ENCODE results near the gene PSEN1.

The PSEN1 gene
- long read RNA-seq, full-length matches to known transcripts, result 56 of 72 reads
- long read RNA-seq, partial matches to known transcripts, result 0 of 72 reads
- long read RNA-seq, other reads (novel, unspliced or antisense), result 16 of 72 reads

DNA sequence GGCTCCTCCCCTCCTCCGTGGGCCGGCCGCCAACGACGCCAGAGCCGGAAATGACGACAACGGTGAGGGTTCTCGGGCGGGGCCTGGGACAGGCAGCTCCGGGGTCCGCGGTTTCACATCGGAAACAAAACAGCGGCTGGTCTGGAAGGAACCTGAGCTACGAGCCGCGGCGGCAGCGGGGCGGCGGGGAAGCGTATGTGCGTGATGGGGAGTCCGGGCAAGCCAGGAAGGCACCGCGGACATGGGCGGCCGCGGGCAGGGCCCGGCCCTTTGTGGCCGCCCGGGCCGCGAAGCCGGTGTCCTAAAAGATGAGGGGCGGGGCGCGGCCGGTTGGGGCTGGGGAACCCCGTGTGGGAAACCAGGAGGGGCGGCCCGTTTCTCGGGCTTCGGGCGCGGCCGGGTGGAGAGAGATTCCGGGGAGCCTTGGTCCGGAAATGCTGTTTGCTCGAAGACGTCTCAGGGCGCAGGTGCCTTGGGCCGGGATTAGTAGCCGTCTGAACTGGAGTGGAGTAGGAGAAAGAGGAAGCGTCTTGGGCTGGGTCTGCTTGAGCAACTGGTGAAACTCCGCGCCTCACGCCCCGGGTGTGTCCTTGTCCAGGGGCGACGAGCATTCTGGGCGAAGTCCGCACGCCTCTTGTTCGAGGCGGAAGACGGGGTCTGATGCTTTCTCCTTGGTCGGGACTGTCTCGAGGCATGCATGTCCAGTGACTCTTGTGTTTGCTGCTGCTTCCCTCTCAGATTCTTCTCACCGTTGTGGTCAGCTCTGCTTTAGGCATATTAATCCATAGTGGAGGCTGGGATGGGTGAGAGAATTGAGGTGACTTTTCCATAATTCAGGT is at the start of gene PSEN1:
PSEN1 (plus strand) TSS at position 121 of the 839 bp plus-strand sequence. CDS start 11,513 bp downstream, outside the sequence.
- DNase-seq (ENCODE audit: low read depth in 1 of 2, low spot score in 1 of 2), result peak; percentile 62 to 89
- TF ChIP-seq, protein P1, sequence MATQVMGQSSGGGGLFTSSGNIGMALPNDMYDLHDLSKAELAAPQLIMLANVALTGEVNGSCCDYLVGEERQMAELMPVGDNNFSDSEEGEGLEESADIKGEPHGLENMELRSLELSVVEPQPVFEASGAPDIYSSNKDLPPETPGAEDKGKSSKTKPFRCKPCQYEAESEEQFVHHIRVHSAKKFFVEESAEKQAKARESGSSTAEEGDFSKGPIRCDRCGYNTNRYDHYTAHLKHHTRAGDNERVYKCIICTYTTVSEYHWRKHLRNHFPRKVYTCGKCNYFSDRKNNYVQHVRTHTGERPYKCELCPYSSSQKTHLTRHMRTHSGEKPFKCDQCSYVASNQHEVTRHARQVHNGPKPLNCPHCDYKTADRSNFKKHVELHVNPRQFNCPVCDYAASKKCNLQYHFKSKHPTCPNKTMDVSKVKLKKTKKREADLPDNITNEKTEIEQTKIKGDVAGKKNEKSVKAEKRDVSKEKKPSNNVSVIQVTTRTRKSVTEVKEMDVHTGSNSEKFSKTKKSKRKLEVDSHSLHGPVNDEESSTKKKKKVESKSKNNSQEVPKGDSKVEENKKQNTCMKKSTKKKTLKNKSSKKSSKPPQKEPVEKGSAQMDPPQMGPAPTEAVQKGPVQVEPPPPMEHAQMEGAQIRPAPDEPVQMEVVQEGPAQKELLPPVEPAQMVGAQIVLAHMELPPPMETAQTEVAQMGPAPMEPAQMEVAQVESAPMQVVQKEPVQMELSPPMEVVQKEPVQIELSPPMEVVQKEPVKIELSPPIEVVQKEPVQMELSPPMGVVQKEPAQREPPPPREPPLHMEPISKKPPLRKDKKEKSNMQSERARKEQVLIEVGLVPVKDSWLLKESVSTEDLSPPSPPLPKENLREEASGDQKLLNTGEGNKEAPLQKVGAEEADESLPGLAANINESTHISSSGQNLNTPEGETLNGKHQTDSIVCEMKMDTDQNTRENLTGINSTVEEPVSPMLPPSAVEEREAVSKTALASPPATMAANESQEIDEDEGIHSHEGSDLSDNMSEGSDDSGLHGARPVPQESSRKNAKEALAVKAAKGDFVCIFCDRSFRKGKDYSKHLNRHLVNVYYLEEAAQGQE (IDR thresholded peaks at IDR 0.05; ENCODE audit: insufficient replicate concordance, low read depth), result no peak
- peak; percentile 65 for TF ChIP-seq GABPA (IDR thresholded peaks at IDR 0.05; ENCODE audit: low read depth)
- peak; percentile 80 for TF ChIP-seq SPI1 (IDR thresholded peaks at IDR 0.05; ENCODE audit: borderline replicate concordance, low read depth)
- peak; percentile 62; the same call in 1 of the 2 replicates for TF ChIP-seq POLR2AphosphoS5 (IDR thresholded peaks at IDR 0.05; ENCODE audit: low read depth)
- H3K27ac ChIP-seq (replicated peaks), result peak within 1 kb of the TSS; percentile 97
- H3K27me3 ChIP-seq (ENCODE audit: insufficient read depth, poor library complexity, severe bottlenecking), result no peaks in the 10 kb centered on the region
- peak within 1 kb of the TSS; percentile 61 for H3K4me3 ChIP-seq (replicated peaks; ENCODE audit: insufficient read depth, low read length)

DNA sequence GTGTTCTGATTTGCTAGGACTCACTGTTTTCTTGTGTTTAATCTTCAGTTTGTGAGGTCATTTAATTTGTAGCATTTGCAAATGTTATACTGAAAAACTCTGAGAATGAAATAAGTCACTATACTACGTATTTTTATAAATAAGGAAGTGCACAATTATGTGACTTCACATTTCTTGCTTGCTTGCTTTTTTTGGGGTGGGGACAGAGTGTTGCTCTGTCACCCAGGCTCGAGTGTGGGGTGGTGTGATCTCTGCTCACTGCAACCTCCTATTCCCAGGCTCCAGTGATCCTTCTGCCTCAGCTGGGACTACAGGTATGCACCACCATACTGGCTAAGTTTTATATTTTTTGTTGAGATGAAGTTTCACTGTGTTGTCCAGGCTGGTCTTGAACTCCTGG is 45.3 kb upstream of the PSEN1 start:
- Histone ChIP-seq H3K4me3 (replicated peaks; ENCODE audit: insufficient read depth, low read length) (no peak overlapping the region), H3K27ac (replicated peaks) (no peak overlapping the region), H3K27me3 (ENCODE audit: insufficient read depth, poor library complexity, severe bottlenecking) (no peaks in the 10 kb centered on the region)
- TF ChIP-seq POLR2AphosphoS5 (IDR thresholded peaks at IDR 0.05; ENCODE audit: low read depth) (no peak), SPI1 (IDR thresholded peaks at IDR 0.05; ENCODE audit: borderline replicate concordance, low read depth) (no peak; the same call in 1 of the 2 replicates), GABPA (IDR thresholded peaks at IDR 0.05; ENCODE audit: low read depth) (no peak)
- TF ChIP-seq, protein P2, sequence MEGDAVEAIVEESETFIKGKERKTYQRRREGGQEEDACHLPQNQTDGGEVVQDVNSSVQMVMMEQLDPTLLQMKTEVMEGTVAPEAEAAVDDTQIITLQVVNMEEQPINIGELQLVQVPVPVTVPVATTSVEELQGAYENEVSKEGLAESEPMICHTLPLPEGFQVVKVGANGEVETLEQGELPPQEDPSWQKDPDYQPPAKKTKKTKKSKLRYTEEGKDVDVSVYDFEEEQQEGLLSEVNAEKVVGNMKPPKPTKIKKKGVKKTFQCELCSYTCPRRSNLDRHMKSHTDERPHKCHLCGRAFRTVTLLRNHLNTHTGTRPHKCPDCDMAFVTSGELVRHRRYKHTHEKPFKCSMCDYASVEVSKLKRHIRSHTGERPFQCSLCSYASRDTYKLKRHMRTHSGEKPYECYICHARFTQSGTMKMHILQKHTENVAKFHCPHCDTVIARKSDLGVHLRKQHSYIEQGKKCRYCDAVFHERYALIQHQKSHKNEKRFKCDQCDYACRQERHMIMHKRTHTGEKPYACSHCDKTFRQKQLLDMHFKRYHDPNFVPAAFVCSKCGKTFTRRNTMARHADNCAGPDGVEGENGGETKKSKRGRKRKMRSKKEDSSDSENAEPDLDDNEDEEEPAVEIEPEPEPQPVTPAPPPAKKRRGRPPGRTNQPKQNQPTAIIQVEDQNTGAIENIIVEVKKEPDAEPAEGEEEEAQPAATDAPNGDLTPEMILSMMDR (IDR thresholded peaks at IDR 0.05; ENCODE audit: insufficient read depth, low read length), result no peak
- TF ChIP-seq, protein P1 (IDR thresholded peaks at IDR 0.05; ENCODE audit: insufficient replicate concordance, low read depth), result no peak
- no peak for DNase-seq (ENCODE audit: low read depth in 1 of 2, low spot score in 1 of 2)

DNA sequence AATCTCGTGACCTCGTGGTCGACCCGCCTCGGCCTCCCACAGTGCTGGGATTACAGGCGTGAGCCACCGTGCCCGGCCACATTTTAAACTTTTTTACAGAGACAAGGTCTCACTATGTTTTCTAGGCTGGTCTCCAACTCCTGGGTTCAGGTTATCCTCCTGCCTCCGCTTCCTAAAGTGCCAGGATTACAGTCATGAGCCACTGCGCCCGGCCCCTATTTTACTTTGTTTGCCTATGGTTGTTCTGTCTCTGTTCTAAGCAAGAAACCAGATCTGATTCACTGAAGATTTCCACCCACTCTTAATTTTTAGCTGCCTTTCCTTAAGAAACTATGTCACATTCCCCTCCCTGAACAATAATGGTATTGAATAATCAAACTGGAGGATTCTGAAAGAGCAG is 38.9 kb upstream of the PSEN1 start:
- no peak for DNase-seq (ENCODE audit: low read depth in 1 of 2, low spot score in 1 of 2)
- Histone ChIP-seq H3K27me3 (ENCODE audit: insufficient read depth, poor library complexity, severe bottlenecking) (no peaks in the 10 kb centered on the region), H3K4me3 (replicated peaks; ENCODE audit: insufficient read depth, low read length) (no peak overlapping the region), H3K27ac (replicated peaks) (no peak overlapping the region)
- TF ChIP-seq GABPA (IDR thresholded peaks at IDR 0.05; ENCODE audit: low read depth), result no peak
- TF ChIP-seq, protein P1 (IDR thresholded peaks at IDR 0.05; ENCODE audit: insufficient replicate concordance, low read depth), result no peak
- TF ChIP-seq, protein P2 (IDR thresholded peaks at IDR 0.05; ENCODE audit: insufficient read depth, low read length), result no peak
- no peak for TF ChIP-seq SPI1 (IDR thresholded peaks at IDR 0.05; ENCODE audit: borderline replicate concordance, low read depth)

Measured in HL-60 (cell line).